SHP77 (cell line): ENCODE results near the gene SH3D21.
A peak's percentile ranks its signal among the peaks of the same experiment; 100 is the strongest.

Source experiments
- DNase-seq, 2 experiments: peaks; one replicate each; lab custom pipeline; 2025; lab: John Stamatoyannopoulos, UW

The SH3D21 gene

GRCh38 chr1:36359383-36359782, 53.2 kb downstream of the SH3D21 start:
- DNase-seq = no peak

GRCh38 chr1:36359911-36360550, 53.9 kb downstream of the SH3D21 start:
- no peak for DNase-seq

GRCh38 chr1:36365381-36365780, 59.2 kb downstream of the SH3D21 start:
- DNase-seq = no peak

- no peak for DNase-seq
Observed at GRCh38 chr1:36366091-36366661, 60.0 kb downstream of the SH3D21 start.

GRCh38 chr1:36367066-36367465, 60.9 kb downstream of the SH3D21 start:
- no peak for DNase-seq

GRCh38 chr1:36367798-36368197, 61.6 kb downstream of the SH3D21 start:
- no peak for DNase-seq

- DNase-seq = peak; percentile 54 to 56
Observed at GRCh38 chr1:36369061-36369861, 63.1 kb downstream of the SH3D21 start.
